ENCODE data around the gene MCM3AP.

Gene MCM3AP

GRCh38 chr21:46193829-46194373 lies 91.5 kb downstream of the MCM3AP start:
- no peak overlapping the region for H3K4me3 ChIP-seq (ENCODE audit: low read length in 2 of 2)
- H3K9ac ChIP-seq (ENCODE audit: low read depth in 1 of 2, low read length in 2 of 2): no peak overlapping the region
- H3K36me3 ChIP-seq (ENCODE audit: control insufficient read depth in 2 of 2, insufficient read depth in 2 of 2, low read length in 2 of 2): peaks cover 35 to 40% of the 10 kb centered on the region in 2 donors
- H3K27me3 ChIP-seq (ENCODE audit: control insufficient read depth in 2 of 2, insufficient read depth in 2 of 2, low read length in 2 of 2): no peaks in the 10 kb centered on the region
- no peak overlapping the region for H3K27ac ChIP-seq (ENCODE audit: low read depth in 2 of 2, low read length in 2 of 2)
- H3K4me1 ChIP-seq (ENCODE audit: control insufficient read depth in 2 of 2, insufficient read depth in 2 of 2, low read length in 2 of 2): peaks cover 0 to 6% of the 10 kb centered on the region in 2 donors
- no peaks in the 10 kb centered on the region for H3K9me3 ChIP-seq (ENCODE audit: control insufficient read depth in 2 of 2, low read length in 2 of 2)

GRCh38 chr21:46191686-46192575 lies 93.5 kb downstream of the MCM3AP start:
- Histone ChIP-seq H3K9me3 (ENCODE audit: control insufficient read depth in 2 of 2, low read length in 2 of 2) (no peaks in the 10 kb centered on the region), H3K27me3 (ENCODE audit: control insufficient read depth in 2 of 2, insufficient read depth in 2 of 2, low read length in 2 of 2) (no peaks in the 10 kb centered on the region), H3K36me3 (ENCODE audit: control insufficient read depth in 2 of 2, insufficient read depth in 2 of 2, low read length in 2 of 2) (peaks cover 35 to 39% of the 10 kb centered on the region in 2 donors), H3K4me1 (ENCODE audit: control insufficient read depth in 2 of 2, insufficient read depth in 2 of 2, low read length in 2 of 2) (peaks cover 0 to 7% of the 10 kb centered on the region in 2 donors), H3K9ac (ENCODE audit: low read depth in 1 of 2, low read length in 2 of 2) (no peak overlapping the region), H3K27ac (ENCODE audit: low read depth in 2 of 2, low read length in 2 of 2) (no peak overlapping the region), H3K4me3 (ENCODE audit: low read length in 2 of 2) (no peak overlapping the region)

GRCh38 chr21:46191257-46191685 lies 94.1 kb downstream of the MCM3AP start:
- H3K27ac ChIP-seq (ENCODE audit: low read depth in 2 of 2, low read length in 2 of 2): no peak overlapping the region
- H3K27me3 ChIP-seq (ENCODE audit: control insufficient read depth in 2 of 2, insufficient read depth in 2 of 2, low read length in 2 of 2): no peaks in the 10 kb centered on the region
- no peak overlapping the region for H3K9ac ChIP-seq (ENCODE audit: low read depth in 1 of 2, low read length in 2 of 2)
- peaks cover 33 to 34% of the 10 kb centered on the region in 2 donors for H3K36me3 ChIP-seq (ENCODE audit: control insufficient read depth in 2 of 2, insufficient read depth in 2 of 2, low read length in 2 of 2)
- H3K4me1 ChIP-seq (ENCODE audit: control insufficient read depth in 2 of 2, insufficient read depth in 2 of 2, low read length in 2 of 2): peaks cover 0 to 7% of the 10 kb centered on the region in 2 donors
- no peak overlapping the region for H3K4me3 ChIP-seq (ENCODE audit: low read length in 2 of 2)
- no peaks in the 10 kb centered on the region for H3K9me3 ChIP-seq (ENCODE audit: control insufficient read depth in 2 of 2, low read length in 2 of 2)

GRCh38 chr21:46190491-46191131 lies 94.8 kb downstream of the MCM3AP start:
- Histone ChIP-seq H3K27me3 (ENCODE audit: control insufficient read depth in 2 of 2, insufficient read depth in 2 of 2, low read length in 2 of 2) (no peaks in the 10 kb centered on the region), H3K27ac (ENCODE audit: low read depth in 2 of 2, low read length in 2 of 2) (no peak overlapping the region), H3K4me3 (ENCODE audit: low read length in 2 of 2) (no peak overlapping the region), H3K4me1 (ENCODE audit: control insufficient read depth in 2 of 2, insufficient read depth in 2 of 2, low read length in 2 of 2) (peaks cover 0 to 7% of the 10 kb centered on the region in 2 donors), H3K9ac (ENCODE audit: low read depth in 1 of 2, low read length in 2 of 2) (no peak overlapping the region), H3K9me3 (ENCODE audit: control insufficient read depth in 2 of 2, low read length in 2 of 2) (no peaks in the 10 kb centered on the region), H3K36me3 (ENCODE audit: control insufficient read depth in 2 of 2, insufficient read depth in 2 of 2, low read length in 2 of 2) (peaks cover 26 to 28% of the 10 kb centered on the region in 2 donors)

GRCh38 chr21:46189959-46190490 lies 95.4 kb downstream of the MCM3AP start:
- H3K27me3 ChIP-seq (ENCODE audit: control insufficient read depth in 2 of 2, insufficient read depth in 2 of 2, low read length in 2 of 2): no peaks in the 10 kb centered on the region
- peaks cover 0 to 7% of the 10 kb centered on the region in 2 donors for H3K4me1 ChIP-seq (ENCODE audit: control insufficient read depth in 2 of 2, insufficient read depth in 2 of 2, low read length in 2 of 2)
- H3K9ac ChIP-seq (ENCODE audit: low read depth in 1 of 2, low read length in 2 of 2): no peak overlapping the region
- no peak overlapping the region for H3K4me3 ChIP-seq (ENCODE audit: low read length in 2 of 2)
- H3K9me3 ChIP-seq (ENCODE audit: control insufficient read depth in 2 of 2, low read length in 2 of 2): no peaks in the 10 kb centered on the region
- H3K27ac ChIP-seq (ENCODE audit: low read depth in 2 of 2, low read length in 2 of 2): no peak overlapping the region
- peaks cover 24 to 27% of the 10 kb centered on the region in 2 donors for H3K36me3 ChIP-seq (ENCODE audit: control insufficient read depth in 2 of 2, insufficient read depth in 2 of 2, low read length in 2 of 2)

- no peaks in the 10 kb centered on the region for H3K27me3 ChIP-seq (ENCODE audit: control insufficient read depth in 2 of 2, insufficient read depth in 2 of 2, low read length in 2 of 2)
- no peaks in the 10 kb centered on the region for H3K9me3 ChIP-seq (ENCODE audit: control insufficient read depth in 2 of 2, low read length in 2 of 2)
- H3K4me1 ChIP-seq (ENCODE audit: control insufficient read depth in 2 of 2, insufficient read depth in 2 of 2, low read length in 2 of 2): peaks cover 0 to 7% of the 10 kb centered on the region in 2 donors
- peaks cover 20 to 22% of the 10 kb centered on the region in 2 donors for H3K36me3 ChIP-seq (ENCODE audit: control insufficient read depth in 2 of 2, insufficient read depth in 2 of 2, low read length in 2 of 2)
- H3K9ac ChIP-seq (ENCODE audit: low read depth in 1 of 2, low read length in 2 of 2): no peak overlapping the region
- H3K27ac ChIP-seq (ENCODE audit: low read depth in 2 of 2, low read length in 2 of 2): peak overlapping the region in 1 of 2 donors; percentile 65
- no peak overlapping the region for H3K4me3 ChIP-seq (ENCODE audit: low read length in 2 of 2)
These were observed 96.0 kb downstream of the MCM3AP start for GRCh38 chr21:46189213-46189958.

GRCh38 chr21:46188226-46189212 lies 96.9 kb downstream of the MCM3AP start:
- Histone ChIP-seq H3K36me3 (ENCODE audit: control insufficient read depth in 2 of 2, insufficient read depth in 2 of 2, low read length in 2 of 2) (peaks cover 14% of the 10 kb centered on the region in 2 donors), H3K4me3 (ENCODE audit: low read length in 2 of 2) (no peak overlapping the region), H3K9ac (ENCODE audit: low read depth in 1 of 2, low read length in 2 of 2) (peak overlapping the region in 1 of 2 donors; percentile 12), H3K9me3 (ENCODE audit: control insufficient read depth in 2 of 2, low read length in 2 of 2) (no peaks in the 10 kb centered on the region), H3K27ac (ENCODE audit: low read depth in 2 of 2, low read length in 2 of 2) (peak overlapping the region in 1 of 2 donors; percentile 65), H3K27me3 (ENCODE audit: control insufficient read depth in 2 of 2, insufficient read depth in 2 of 2, low read length in 2 of 2) (no peaks in the 10 kb centered on the region), H3K4me1 (ENCODE audit: control insufficient read depth in 2 of 2, insufficient read depth in 2 of 2, low read length in 2 of 2) (peaks cover 0 to 11% of the 10 kb centered on the region in 2 donors)

- Histone ChIP-seq H3K27me3 (ENCODE audit: control insufficient read depth in 2 of 2, insufficient read depth in 2 of 2, low read length in 2 of 2) (no peaks in the 10 kb centered on the region), H3K36me3 (ENCODE audit: control insufficient read depth in 2 of 2, insufficient read depth in 2 of 2, low read length in 2 of 2) (peaks cover 8% of the 10 kb centered on the region in 2 donors), H3K4me1 (ENCODE audit: control insufficient read depth in 2 of 2, insufficient read depth in 2 of 2, low read length in 2 of 2) (peaks cover 0 to 11% of the 10 kb centered on the region in 2 donors), H3K9me3 (ENCODE audit: control insufficient read depth in 2 of 2, low read length in 2 of 2) (no peaks in the 10 kb centered on the region), H3K4me3 (ENCODE audit: low read length in 2 of 2) (no peak overlapping the region), H3K27ac (ENCODE audit: low read depth in 2 of 2, low read length in 2 of 2) (peak overlapping the region in 1 of 2 donors; percentile 65), H3K9ac (ENCODE audit: low read depth in 1 of 2, low read length in 2 of 2) (no peak overlapping the region)
These were observed 97.6 kb downstream of the MCM3AP start for GRCh38 chr21:46187814-46188213.

GRCh38 chr21:46187261-46187660 lies 98.2 kb downstream of the MCM3AP start:
- peaks cover 3% of the 10 kb centered on the region in 2 donors for H3K36me3 ChIP-seq (ENCODE audit: control insufficient read depth in 2 of 2, insufficient read depth in 2 of 2, low read length in 2 of 2)
- no peak overlapping the region for H3K4me3 ChIP-seq (ENCODE audit: low read length in 2 of 2)
- no peak overlapping the region for H3K27ac ChIP-seq (ENCODE audit: low read depth in 2 of 2, low read length in 2 of 2)
- H3K9me3 ChIP-seq (ENCODE audit: control insufficient read depth in 2 of 2, low read length in 2 of 2): no peaks in the 10 kb centered on the region
- H3K27me3 ChIP-seq (ENCODE audit: control insufficient read depth in 2 of 2, insufficient read depth in 2 of 2, low read length in 2 of 2): no peaks in the 10 kb centered on the region
- peaks cover 0 to 11% of the 10 kb centered on the region in 2 donors for H3K4me1 ChIP-seq (ENCODE audit: control insufficient read depth in 2 of 2, insufficient read depth in 2 of 2, low read length in 2 of 2)
- no peak overlapping the region for H3K9ac ChIP-seq (ENCODE audit: low read depth in 1 of 2, low read length in 2 of 2)
